ENCODE results near the gene BICRA.
"Not testable (repeated sequence)": the region's sequence is repeated elsewhere in the genome, so short reads cannot be mapped to it uniquely, and the experiment has no call there.

BICRA gene

DNA sequence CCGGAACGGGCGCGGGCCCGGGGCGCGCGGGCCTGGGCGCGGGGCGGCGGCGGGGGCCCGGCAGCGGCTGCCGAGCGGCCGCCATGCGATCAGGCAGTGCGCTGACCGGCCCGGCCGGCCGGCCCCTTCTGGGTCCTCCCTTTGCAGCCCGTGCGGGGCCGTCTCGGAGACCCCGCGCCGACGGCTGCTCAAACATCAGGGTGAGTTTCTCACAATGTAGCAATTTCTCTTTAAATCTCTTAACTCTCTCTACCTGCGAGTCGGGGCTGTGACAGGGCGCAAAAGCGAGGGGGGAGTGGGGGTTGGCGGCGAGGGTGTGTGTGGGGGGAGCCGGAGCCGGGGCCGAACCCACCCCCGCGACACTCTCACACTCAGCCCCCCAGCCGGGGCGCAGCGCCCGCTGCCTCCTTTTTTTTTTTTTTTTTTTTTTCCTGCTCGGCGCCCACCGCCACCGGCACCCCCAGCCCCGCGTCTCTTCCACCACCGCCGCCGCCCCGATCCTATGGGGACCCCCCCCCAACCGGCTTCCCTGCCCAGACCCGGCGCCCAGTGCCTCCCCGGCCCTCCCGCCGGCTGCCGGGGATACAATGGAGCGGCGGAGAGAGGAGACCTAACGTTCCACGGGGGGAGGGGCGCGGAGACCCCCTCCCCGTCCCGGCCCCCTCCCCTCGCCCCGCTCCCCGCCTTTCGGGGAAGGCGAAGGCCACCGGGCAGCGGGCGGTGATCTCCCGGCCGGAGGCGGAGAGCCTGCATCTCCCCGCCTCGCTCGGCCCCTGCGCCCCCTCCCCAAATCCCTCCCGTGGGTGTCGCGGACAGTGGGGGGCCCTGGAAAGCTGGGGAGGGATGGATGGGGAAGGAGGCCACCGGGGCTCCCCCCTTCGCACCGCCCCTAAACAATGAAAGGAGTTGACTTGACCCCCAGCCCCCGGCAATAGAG is at the start of gene BICRA:
TSS of gene BICRA (plus strand) at position 166 of the 937 bp plus-strand sequence. CDS start 64,441 bp downstream, outside the sequence.
- DNase-seq, result peak; percentile 36

DNA sequence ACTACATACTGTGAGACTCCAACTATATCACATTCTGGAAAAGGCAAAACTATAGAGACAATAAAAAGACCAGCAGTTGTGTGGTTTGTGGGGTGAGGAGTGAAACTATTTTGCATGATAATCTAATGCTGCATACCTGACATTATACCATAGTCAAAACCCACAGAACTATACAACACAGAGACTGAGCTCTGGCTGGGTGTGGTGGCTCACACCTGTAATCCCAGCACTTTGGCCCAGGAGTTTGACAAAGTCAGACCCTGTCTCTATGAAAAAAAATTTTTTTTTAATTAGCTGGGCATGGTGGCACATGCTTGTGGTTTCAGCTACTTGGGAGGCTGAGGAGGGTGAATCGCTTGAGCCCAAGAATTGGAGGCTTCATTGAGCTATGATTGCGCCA is 47.9 kb upstream of the BICRA start:
- DNase-seq, result no peak

DNA sequence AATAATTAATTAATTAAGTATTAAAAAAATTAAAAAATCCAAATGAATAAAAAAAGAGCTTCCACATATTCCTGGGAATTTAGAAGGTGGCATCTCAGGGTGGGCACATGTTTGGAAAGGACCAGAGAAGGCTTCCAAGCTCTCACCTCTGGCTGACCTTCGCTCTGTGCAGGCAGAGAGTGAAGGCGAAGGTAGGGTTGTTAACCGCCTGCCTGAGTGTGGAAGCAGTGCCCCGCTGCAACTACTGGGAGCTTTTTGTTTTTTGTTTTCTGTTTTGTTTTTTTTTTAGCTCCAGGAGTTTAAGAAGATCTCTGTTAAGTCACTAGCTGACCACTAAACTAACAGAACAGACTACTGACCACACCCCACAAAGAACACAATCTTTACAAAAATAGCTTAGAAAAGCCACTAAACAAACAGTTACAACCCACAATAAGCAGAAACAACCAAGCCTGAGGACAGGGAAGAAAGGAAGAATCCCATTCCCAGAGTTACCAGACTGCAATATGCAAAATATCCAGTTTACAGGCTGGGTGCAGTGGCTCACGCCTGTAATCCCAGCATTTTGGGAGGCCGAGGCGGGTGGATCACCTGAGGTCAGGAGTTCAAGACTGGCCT is 47.4 kb upstream of the BICRA start:
- no peak for DNase-seq

DNA sequence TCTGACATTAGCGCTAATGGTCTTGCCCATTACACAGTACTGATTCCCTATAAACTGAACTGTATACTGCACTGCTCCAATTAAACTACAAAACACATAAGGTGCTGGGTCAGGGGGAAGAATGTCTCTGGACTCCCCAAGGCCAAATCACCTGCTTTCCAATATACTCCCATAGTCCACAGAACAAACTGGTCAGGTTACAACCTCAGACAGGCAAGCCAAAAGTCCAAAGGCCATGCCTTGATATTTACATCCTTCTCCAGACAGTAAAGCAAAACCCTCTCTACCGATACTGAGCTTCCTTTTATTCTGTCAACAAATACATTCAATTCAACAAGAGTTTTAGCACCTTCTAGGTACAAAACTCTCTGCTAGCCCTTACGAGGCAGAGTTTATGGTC is 44.9 kb upstream of the BICRA start:
- no peak for DNase-seq

DNA sequence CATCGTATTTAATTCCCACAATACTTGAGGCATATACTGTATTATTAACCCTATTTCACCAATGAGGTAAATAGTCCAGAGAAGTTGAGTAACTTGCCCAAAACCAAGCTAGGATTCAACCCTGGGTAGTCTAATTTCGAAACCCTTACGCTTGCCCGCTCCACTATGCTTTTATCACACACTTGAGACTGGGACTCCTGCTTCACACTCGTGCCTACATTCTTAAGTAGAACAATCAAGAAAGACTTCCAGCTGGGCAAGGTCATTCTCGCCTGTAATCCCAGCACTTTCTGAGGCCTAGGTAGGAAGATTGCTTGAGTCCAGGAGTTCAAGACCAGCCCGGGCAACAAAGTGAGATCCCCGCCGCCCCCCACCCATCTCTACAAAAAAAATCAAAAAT is 39.6 kb upstream of the BICRA start:
- no peak for DNase-seq

DNA sequence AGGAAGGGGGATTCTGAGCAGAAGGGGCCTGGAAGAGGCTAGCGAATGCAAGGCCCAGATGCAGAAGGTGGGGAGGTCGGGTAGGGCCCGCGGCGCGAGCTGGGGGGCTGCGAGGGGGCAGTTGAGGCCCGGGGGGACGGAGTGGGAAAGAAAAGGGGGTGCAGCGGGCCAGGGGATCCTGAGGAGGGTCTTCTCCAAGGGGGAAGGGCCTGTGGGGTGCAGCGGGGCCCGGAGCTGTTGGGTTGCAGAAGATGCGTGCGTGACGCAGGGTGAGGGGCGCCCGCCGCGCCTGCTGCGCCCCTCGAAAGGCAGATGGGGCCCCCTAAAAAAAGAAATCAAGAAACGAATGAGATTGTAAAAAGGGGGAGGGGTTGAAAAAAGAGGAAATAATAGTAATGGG is 36.3 kb upstream of the BICRA start:
- DNase-seq, result no peak

DNA sequence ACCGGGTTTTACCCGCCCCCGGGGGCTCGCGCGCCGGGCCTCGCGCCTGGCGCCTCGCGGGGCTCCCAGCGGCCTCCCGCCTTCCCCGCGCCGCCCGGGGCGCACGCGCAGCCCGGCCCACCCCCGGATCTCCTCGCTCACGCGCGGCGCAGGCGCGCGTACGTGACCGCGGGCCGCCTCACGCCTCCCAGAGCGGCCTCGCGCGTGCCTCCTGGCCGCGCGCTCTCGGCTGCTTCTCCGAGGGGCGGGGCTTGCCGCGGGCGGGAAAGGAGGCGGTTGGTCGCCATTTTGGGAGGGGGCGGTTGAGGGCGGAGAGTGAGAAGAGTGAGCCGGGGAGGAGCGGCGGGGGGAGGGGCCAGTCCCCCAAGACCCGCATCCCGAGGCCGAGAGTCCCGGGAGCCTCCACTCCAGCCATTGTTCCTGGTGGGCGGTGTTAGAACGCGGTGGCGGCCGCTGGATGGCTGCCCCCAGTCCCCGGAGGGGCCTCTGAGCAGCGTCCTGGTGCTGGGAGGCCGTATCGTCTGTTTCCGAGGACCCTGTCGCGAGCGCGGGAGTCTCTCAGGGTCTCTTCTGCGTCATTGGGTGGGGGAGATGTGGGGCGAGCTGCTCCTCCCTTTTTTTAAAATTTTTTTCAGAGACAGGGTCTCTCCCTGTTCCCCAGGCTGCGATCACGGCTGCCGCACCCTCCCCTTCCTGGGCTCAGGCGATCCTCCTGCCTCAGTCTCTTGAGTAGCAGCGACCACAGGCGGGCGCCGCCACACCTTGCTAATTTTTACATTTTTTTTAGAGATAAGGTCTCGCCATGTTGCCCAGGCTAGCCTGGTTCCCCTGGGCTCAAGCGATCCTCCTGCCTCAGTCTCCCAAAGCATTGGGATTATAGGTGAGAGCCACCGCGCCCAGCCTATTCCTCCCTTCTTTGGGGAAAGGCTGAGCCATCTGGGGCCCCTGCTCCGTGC is 35.6 kb upstream of the BICRA start, which contains the start of gene ZNF541:
TSS of gene ZNF541 (minus strand) at position 78 of the 956 bp plus-strand sequence. CDS start 17,292 bp downstream, outside the sequence.
- DNase-seq, result no peak

DNA sequence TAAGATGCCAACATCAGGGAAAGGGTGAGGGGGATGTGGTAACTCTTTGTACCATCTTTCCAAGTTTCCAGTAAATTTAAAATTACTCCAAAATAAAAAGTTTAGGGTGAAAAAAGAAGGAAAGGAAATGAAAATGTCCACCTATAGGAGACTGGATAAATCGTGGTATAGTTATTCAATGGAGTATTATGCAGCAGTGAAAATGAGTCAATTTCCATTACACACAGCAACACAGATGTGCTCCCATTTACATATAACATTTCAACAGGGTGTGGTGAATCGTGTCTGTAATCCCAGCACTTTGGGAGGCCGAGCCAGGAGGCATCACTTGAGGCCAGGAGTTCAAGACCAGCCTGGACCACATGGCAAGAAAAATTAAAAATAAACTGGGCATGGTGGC is 28.5 kb upstream of the BICRA start:
- DNase-seq, result no peak

DNA sequence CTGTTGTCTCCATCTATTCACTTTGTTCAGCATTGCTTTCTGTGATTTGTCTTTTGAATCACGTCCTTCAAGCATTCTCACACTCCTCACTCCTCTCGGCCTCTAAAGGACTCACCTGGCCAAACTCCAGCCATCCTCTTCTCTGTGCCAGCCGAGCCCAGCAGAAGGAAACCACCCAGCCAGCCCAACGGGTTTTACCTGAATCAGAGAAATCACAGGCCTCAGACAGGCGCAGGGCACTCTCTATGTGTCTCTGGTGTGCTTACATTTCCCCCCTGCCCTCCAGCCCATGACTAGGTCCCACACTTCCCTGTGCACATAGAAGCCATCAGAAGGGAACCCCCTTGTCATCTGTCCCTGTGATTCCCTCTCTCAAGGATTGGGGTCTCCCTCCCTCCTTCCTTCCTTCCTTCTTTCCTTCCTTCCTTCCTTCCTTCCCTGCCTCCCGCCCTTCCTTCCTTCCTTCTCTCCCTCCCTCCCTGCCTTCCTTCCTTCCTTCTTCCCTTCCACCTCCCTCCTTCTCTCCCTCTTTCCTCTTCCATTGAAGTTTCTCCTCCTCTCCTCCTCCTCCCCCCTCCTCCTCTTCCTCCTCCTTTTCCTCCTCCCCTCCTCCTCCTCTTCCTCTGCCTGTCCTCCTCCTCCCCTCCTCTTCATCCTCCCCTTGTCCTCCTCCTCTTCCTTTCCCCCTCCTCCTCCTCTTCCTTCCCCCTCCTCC is 27.2 kb upstream of the BICRA start:
- DNase-seq, result no peak

DNA sequence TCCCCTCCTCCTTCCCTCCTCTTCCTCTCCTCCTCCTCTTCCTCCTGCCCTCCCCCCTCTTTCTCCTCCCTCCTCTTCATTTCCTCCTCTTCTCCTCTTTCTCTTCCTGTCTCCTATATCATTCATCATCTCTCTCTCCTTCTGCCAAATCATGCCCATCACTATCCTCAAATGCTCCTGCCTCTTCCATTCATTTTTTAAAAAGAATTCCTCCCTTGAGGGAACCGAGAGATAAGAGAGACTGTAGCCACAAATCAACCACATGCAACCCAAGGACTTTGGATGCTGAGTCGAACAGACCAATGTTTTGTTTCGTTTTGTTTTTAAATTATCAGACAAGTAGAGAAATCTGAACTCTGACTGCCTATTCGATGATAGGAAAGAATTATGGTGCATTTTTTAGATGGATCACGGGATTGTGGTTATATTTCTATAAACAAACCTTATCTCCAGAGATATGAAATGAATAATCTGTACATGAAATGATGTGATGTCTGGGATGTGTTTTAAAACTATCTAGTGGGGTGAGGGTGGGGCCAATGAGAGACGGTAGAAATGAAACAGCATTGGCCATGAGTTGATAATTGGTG is 26.5 kb upstream of the BICRA start:
- no peak for DNase-seq

DNA sequence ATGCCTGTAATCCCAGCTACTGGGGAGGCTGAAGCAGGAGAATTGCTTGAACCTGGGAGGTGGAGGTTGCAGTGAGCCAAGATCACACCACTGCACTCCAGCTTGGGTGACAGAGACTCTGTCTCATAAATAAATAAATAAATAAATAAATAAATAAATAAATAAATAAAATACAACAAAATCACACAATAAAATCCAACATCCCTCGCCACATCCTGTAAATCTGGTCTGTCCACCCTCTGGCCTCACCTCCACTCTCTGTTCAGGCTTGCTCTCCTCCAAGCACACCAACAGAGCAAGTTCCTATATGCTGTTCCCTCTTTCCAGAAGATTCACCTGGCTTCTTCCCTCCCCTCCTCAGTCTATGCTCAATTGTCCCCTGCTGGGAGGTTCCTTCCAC is 25.8 kb upstream of the BICRA start:
- not testable (repeated sequence) for DNase-seq

DNA sequence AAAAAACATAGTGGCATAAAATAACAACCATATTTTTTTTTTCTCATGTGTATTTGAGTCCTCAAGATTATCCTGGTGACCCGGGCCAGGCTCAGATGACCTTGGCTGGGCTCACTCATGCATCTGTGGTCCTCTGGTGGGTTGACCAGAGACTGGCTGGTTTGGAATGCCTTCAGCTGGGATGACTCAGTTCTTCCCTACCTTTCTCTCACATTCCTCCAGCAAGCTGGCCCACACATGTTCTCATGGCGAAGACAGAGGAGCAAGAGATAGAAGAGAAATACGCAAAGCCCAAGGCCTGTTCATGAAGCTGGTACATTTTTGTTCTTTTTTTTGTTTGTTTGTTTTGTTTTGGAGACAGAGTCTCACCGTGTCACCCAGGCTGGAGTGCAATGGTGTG is 21.6 kb upstream of the BICRA start:
- no peak for DNase-seq

DNA sequence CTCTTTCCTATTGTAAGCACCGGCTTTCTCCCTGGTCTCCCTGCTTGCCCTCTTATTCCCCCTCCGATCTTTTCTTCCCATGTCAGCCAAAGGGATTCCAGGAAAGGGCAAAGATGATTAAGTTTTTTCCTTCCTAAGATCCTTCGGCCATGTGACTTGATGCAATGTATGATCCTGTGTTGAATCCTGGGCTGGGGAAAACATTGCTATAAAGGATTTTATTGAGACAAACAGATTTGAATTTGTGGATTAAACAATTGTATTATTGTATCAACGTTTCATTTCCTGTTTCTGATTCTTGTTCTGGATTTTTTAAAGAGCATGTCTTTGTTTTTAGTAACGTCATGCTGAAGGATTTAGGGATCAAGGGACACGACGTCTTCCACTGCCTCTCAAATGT is 19.1 kb upstream of the BICRA start:
- no peak for DNase-seq

DNA sequence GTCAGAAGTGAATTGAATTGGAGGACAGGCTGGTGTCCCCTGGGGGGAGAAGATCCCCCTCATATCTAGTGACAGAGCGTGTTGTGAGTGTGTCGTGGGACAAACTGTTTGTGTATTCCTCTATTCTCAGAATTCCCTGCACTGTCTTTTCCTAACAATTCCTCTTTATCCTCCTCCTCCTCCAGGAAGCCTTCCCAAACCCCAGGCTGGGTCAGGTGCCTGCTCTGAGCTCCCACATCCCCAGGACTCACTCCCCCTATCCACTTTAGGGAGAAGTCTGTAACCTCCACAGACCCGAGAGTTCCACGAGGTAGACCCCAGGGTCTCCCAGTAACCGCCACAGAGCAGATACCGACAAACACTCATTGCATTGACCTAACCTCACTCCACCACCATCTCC is 15.1 kb upstream of the BICRA start:
- DNase-seq, result no peak

DNA sequence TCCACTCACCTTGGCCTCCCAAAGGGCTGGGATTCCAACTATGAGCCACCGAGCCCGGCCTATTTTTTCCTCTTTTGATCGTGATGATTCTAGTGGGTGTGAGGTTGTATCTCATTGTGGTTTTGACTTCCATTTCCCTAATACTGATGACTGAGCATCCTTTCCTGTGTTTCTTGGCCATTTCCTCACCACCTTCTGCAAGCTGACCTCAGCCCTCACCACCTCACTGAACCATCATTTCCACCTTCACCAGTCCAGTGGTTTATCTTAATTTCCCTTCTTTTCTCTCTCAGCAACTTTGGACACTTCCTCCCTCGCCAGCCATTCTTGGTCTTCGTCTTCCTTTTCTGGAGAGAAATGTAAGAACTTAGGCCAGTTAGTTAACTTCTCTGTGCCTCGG is 13.0 kb upstream of the BICRA start:
- peak; percentile 6 for DNase-seq

DNA sequence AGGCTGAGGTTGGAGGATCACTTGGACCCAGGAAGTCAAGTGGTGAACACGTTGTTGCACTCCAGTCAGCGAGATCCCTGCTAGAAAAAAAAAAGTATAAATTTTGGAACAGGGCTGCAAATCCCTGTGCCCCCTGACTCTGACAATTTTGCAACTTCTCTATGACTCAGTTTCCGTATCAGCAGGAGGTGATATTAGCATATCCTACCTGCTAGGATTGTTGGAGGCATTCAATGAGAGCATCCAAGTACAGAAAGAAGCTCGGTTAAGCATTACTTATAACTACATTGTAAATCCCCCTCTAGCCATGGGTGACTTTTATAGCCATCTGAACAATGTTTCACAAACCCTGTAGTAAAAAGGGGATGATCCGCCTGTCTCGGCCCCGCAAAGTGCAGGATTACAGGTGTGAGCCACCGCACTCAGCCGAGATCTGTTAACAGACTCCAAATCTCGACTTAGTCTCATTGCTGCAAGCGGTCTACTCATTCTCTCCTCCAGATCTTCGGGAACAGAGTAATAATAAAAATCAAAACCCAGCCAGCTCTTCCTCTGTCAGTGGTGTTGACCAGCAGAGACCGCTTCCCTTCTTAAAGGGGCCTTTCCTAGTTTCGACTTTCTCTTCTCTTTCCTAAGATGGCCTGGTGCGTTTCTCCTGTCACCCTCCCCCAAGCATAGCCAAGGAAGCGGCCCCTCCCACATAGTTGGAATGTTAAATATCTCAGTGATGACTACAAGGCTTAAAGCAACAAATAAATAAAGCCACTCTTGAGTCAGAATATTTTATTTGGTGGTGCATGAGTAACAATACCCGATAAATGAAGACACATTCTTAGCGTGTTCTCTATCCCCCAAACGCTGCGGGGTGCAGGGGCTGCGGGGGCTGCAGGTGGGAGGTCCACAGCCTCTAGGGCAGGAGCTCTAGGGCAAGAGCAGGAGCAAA is 10.3 kb upstream of the BICRA start:
- no peak for DNase-seq

DNA sequence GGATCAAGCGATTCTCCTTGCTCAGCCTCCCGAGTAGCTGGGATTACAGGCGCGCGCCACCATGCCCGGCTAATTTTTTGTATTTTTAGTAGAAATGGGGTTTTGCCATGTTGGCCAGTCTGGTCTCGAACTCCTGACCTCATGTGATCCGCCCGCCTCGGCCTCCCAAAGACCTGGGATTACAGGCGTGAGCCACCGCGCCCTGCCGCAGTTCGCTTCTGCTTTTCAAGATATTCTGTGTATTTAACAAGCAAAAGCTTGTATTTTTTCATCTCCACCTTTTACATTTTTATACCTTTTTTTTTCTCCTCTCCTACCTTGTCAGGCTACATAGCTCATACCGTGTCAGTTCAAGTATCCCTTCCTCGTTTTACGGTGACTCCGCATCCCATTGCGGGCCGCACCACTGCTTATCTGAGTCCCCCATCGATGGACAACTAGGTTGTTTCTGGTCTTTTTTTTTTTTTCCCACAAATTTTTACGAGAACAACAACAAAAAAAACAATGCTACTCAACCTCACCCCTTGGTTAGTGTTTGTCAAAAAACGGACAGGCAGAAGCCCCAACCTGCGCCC is 9.2 kb upstream of the BICRA start:
- not testable (repeated sequence) for DNase-seq

DNA sequence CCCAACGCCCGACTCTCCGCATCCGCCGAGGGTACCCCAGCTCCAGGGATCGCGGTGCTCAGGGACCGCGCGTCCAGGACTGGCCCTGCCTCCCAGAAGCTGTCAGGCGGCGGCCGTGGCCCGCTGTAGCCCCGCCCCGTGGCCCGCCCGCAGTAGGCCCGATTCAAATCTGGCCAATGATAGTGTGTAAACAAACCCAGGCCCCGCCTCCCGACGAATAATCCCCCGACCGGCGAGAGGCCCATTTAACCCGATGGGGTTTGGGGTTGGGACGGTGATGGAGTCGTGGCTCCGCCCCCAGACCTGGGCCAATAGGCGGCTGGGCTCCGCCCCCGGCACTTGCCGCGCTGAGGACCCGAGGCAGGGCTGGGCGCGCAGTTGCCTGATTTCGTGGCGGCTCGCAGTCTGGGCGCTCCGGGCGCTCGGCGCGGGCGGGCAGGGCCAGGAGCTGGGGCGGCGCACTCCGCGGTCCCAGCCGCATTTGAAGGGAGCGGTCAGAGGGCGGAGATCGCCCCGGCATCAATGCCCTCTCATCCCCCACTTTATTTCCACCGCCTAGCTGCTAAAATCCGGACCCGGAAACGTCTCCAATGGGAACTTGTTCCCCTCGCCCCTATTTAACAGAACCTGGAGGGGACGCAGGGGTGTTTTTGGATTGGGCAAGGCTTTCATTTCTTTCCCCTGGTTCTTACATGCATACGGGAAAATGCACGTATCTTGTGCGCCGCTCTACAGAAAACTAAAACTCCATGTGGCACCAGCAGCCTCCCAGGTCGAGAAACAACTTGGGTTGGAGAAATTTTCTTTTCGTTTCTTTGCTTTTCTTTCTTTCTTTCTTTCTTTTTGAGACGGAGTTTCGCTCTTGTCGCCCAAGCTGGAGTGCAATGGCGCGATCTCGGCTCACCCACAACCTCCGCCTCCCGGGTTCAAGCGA is 8.4 kb upstream of the BICRA start:
- peak; percentile 94 for DNase-seq

Measured in GF-D8 (cell line).